Activated T-helper 2 cell treated with anti-CD3 and anti-CD28 coated beads, Interferon-gamma antibody, Interleukin-2, Interleukin-4, amounts not matched to agents 10 μg/mL and 5 μg/mL and 100 μg/mL, durations not matched to agents 14 hours and 24 hours and 36 hours (primary cell): ENCODE results near the gene LRRN2. TPM values are rescaled to one million over a fixed set of nuclear protein-coding genes. Genes with fewer than 3 reads are reported as not detected.

ENCODE experiments used
- DNase-seq: peaks from one replicate; pipeline ENCODE4 v3.0.0; 2021; ENCODE audit warnings: low spot score
- H3K27ac Mint-ChIP-seq: one replicate; pipeline ENCODE4 v1.8.0; 2021; ENCODE audit warnings: mixed read lengths
- H3K27me3 Mint-ChIP-seq: one replicate; pipeline ENCODE4 v1.8.0; 2021; ENCODE audit warnings: low read depth, mixed read lengths
- H3K36me3 Mint-ChIP-seq: one replicate; pipeline ENCODE4 v1.8.0; 2021; ENCODE audit warnings: low read depth, mixed read lengths
- H3K4me1 Mint-ChIP-seq: one replicate; pipeline ENCODE4 v1.8.0; 2021; ENCODE audit warnings: low read depth, mixed read lengths
- H3K4me3 Mint-ChIP-seq: one replicate; pipeline ENCODE4 v1.8.0; 2021; ENCODE audit warnings: low read depth, mild to moderate bottlenecking, moderate library complexity, mixed read lengths
- H3K9me3 Mint-ChIP-seq: one replicate; pipeline ENCODE4 v1.8.0; 2021; ENCODE audit warnings: mixed read lengths
- intact Hi-C: fragments of 100-400 bp; cut with micrococcal nuclease; formaldehyde crosslinking; loops from one replicate; pipeline ENCODE4 v1.15.1; 2023
- total RNA-seq: library from RNA; stranded (reverse); gene quantifications from 2 replicates; pipeline ENCODE4 v1.2.3, GENCODE V29; 2022

Gene LRRN2
- total RNA-seq, 1 donor from 2014 or later, result not detected

DNA sequence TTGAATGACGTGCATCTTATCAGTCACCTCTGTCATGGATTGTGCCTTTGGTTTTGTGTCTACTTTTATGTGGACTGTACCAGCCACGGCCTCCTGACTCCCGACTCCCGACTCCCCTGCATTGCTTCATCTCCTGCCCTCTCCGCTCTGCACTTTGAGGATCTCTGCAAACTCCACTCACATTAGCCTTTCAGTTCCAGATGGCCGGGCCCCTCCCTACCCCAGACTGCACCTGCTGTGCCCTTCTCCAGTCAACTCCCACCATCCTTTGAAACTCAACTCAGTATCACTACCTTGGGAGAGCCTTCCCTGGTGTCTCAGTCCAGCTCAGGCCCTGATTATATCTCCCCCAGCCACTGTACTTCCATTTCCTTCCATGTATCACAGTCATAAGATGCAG lies 97.9 kb downstream of the LRRN2 start:
- no peaks in the 10 kb centered on the region for H3K4me1 Mint-ChIP-seq
- H3K4me3 Mint-ChIP-seq, result no peak overlapping the region
- H3K27ac Mint-ChIP-seq, result no peak overlapping the region
- H3K9me3 Mint-ChIP-seq, result no peaks in the 10 kb centered on the region
- no peaks in the 10 kb centered on the region for H3K36me3 Mint-ChIP-seq
- DNase-seq, result no peak
- H3K27me3 Mint-ChIP-seq, result no peaks in the 10 kb centered on the region
- intact Hi-C loops, result no loop called here

GRCh38 chr1:204584699-204585372 lies 100.7 kb downstream of the LRRN2 start:
- intact Hi-C loops, result no loop called here
- Mint-ChIP-seq H3K27ac (no peak overlapping the region), H3K36me3 (no peaks in the 10 kb centered on the region), H3K9me3 (no peaks in the 10 kb centered on the region), H3K4me3 (no peak overlapping the region), H3K27me3 (no peaks in the 10 kb centered on the region), H3K4me1 (peaks cover 6% of the 10 kb centered on the region)
- DNase-seq, result no peak

GRCh38 chr1:204583909-204584632 lies 101.5 kb downstream of the LRRN2 start:
- intact Hi-C loops, result no loop called here
- Mint-ChIP-seq H3K9me3 (no peaks in the 10 kb centered on the region), H3K27ac (no peak overlapping the region), H3K4me1 (peaks cover 12% of the 10 kb centered on the region), H3K27me3 (no peaks in the 10 kb centered on the region), H3K36me3 (no peaks in the 10 kb centered on the region), H3K4me3 (no peak overlapping the region)
- DNase-seq, result no peak

- Mint-ChIP-seq H3K4me1 (peaks cover 23% of the 10 kb centered on the region), H3K27ac (no peak overlapping the region), H3K9me3 (no peaks in the 10 kb centered on the region), H3K4me3 (no peak overlapping the region), H3K36me3 (no peaks in the 10 kb centered on the region), H3K27me3 (no peaks in the 10 kb centered on the region)
- no peak for DNase-seq
- intact Hi-C loops, result no loop called here
Measured at GRCh38 chr1:204581759-204582158, 103.8 kb downstream of the LRRN2 start.

DNA sequence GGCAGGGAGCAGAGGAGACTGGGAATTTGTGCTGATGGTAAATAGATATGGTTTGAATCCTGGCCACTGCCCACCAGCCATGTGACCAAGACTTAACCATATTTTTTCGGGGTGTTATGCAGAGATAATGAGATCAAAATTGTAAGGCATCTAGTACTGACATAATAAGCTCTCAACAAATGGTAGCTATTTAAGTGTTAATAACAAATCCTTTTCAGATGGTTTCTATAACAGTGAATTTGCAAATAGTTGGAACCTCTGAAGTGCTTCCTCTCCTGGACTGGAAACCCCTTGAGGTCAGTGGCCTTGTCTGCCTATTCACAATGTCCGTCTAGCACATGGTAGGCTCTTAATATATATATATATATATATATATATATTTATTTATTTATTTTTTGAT lies 104.7 kb downstream of the LRRN2 start:
- H3K27me3 Mint-ChIP-seq, result no peaks in the 10 kb centered on the region
- no peak overlapping the region for H3K27ac Mint-ChIP-seq
- no peaks in the 10 kb centered on the region for H3K9me3 Mint-ChIP-seq
- no peak overlapping the region for H3K4me3 Mint-ChIP-seq
- no peak for DNase-seq
- peaks cover 23% of the 10 kb centered on the region for H3K4me1 Mint-ChIP-seq
- intact Hi-C loops, result no loop called here
- H3K36me3 Mint-ChIP-seq, result no peaks in the 10 kb centered on the region

- Mint-ChIP-seq H3K27ac (peak overlapping the region; percentile 79), H3K36me3 (no peaks in the 10 kb centered on the region), H3K4me1 (peaks cover 23% of the 10 kb centered on the region), H3K9me3 (no peaks in the 10 kb centered on the region), H3K27me3 (no peaks in the 10 kb centered on the region), H3K4me3 (peak overlapping the region; percentile 65)
- intact Hi-C loops, result loop anchor here (2.0 kb wide), 1 partner anchor 15 kb away; no protein-coding TSS in a partner anchor
- no peak for DNase-seq
Measured at GRCh38 chr1:204579681-204580080, 105.9 kb downstream of the LRRN2 start.

DNA sequence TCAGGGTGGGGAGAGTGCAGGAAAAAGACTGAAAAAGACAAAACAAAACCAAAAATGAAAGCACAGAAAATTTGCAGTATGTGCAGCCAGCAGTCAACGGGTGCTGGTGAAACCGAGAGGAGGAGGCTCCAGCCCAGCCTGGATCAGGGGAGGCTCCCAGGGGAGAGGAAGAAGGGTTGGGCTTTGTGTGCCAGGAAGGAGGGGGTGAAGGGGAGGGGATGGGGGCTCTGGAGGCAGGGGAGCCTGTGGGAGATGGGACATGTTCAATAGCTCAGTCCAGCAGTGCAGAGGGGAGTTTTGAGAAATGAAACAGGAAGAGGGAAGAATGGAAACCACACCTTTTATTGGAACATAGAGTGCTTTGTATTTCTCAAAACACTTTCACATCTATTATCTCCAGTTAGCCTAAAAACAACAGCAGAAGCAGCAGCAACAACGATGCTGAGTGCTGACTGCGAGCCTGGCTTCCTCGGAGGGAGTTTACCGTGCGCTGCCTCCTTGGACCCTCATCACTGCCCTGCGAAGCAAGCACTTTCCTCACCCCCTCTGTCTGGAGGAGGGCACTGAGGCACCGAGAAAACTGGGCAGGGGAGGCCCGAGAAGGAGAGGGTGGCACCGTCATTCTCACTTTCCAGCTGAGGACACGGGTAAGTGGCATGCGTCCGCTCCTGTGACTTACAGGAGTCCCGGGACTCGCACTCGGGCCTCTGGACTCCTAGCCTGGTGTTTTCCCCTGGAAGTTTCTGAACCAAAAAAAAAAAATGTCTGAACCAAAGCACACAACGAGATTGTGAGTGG lies 106.5 kb downstream of the LRRN2 start:
- intact Hi-C loops, result loop anchor here (2.0 kb wide), 1 partner anchor 14 kb away; no protein-coding TSS in a partner anchor
- Mint-ChIP-seq H3K4me3 (peak overlapping the region; percentile 65), H3K27me3 (no peaks in the 10 kb centered on the region), H3K36me3 (no peaks in the 10 kb centered on the region), H3K27ac (peak overlapping the region; percentile 79), H3K9me3 (no peaks in the 10 kb centered on the region), H3K4me1 (peaks cover 23% of the 10 kb centered on the region)
- DNase-seq, result peak; percentile 54

GRCh38 chr1:204577794-204578478 lies 107.6 kb downstream of the LRRN2 start:
- intact Hi-C loops, result loop anchor here (2.0 kb wide), 1 partner anchor 13 kb away; no protein-coding TSS in a partner anchor
- DNase-seq, result no peak
- Mint-ChIP-seq H3K27me3 (no peaks in the 10 kb centered on the region), H3K4me3 (no peak overlapping the region), H3K36me3 (peaks cover under 1% of the 10 kb centered on the region), H3K4me1 (peaks cover 23% of the 10 kb centered on the region), H3K9me3 (no peaks in the 10 kb centered on the region), H3K27ac (peak overlapping the region; percentile 14)

- Mint-ChIP-seq H3K27me3 (no peaks in the 10 kb centered on the region), H3K4me3 (no peak overlapping the region), H3K4me1 (peaks cover 23% of the 10 kb centered on the region), H3K36me3 (peaks cover 7% of the 10 kb centered on the region), H3K9me3 (no peaks in the 10 kb centered on the region), H3K27ac (peak overlapping the region; percentile 33)
- DNase-seq, result no peak
- intact Hi-C loops, result no loop called here
Measured at GRCh38 chr1:204576422-204576821, 109.1 kb downstream of the LRRN2 start.

- Mint-ChIP-seq H3K4me3 (no peak overlapping the region), H3K4me1 (peaks cover 23% of the 10 kb centered on the region), H3K27ac (no peak overlapping the region), H3K36me3 (peaks cover 12% of the 10 kb centered on the region), H3K27me3 (no peaks in the 10 kb centered on the region), H3K9me3 (no peaks in the 10 kb centered on the region)
- DNase-seq, result no peak
- intact Hi-C loops, result no loop called here
Measured at GRCh38 chr1:204575221-204576190, 110.0 kb downstream of the LRRN2 start.

GRCh38 chr1:204574865-204575163 lies 110.7 kb downstream of the LRRN2 start:
- no peak overlapping the region for H3K27ac Mint-ChIP-seq
- no peaks in the 10 kb centered on the region for H3K9me3 Mint-ChIP-seq
- no peak for DNase-seq
- H3K4me1 Mint-ChIP-seq, result peaks cover 17% of the 10 kb centered on the region
- H3K4me3 Mint-ChIP-seq, result no peak overlapping the region
- intact Hi-C loops, result no loop called here
- no peaks in the 10 kb centered on the region for H3K27me3 Mint-ChIP-seq
- peaks cover 18% of the 10 kb centered on the region for H3K36me3 Mint-ChIP-seq
